ENCODE measurements around the gene UGT1A5.

- TF ChIP-seq CTCF (IDR thresholded peaks at IDR 0.05; ENCODE audit: insufficient read depth, low read length, poor library complexity, severe bottlenecking) (no peak), EZH2phosphoT487 (conservative IDR thresholded peaks at IDR 0.05; ENCODE audit: low read length) (no peak)
Observed at GRCh38 chr2:233706720-233707119, 6.0 kb upstream of the UGT1A5 start.

All from SU-DHL-6 (cell line).